Measurements from ENCODE around the gene ACTR8.
A peak's percentile ranks its signal among the peaks of the same experiment; 100 is the strongest.

ACTR8 gene

GRCh38 chr3:53849916-53850315 lies 32.0 kb downstream of the ACTR8 start:
- peaks cover 52% of the 10 kb centered on the region for H3K27me3 Mint-ChIP-seq
- peaks cover 5% of the 10 kb centered on the region for H3K4me1 Mint-ChIP-seq
- no peaks in the 10 kb centered on the region for H3K9me3 Mint-ChIP-seq
- H3K27ac Mint-ChIP-seq: no peak overlapping the region
- H3K36me3 Mint-ChIP-seq: no peaks in the 10 kb centered on the region
- no peak for DNase-seq
- no peak overlapping the region for H3K4me3 Mint-ChIP-seq
- CTCF ChIA-PET: no interaction called here

- H3K9me3 Mint-ChIP-seq: no peaks in the 10 kb centered on the region
- H3K4me3 Mint-ChIP-seq: peak overlapping the region; percentile 50
- DNase-seq: no peak
- CTCF ChIA-PET: no interaction called here
- peaks cover 81% of the 10 kb centered on the region for H3K27me3 Mint-ChIP-seq
- no peak overlapping the region for H3K27ac Mint-ChIP-seq
- peaks cover 5% of the 10 kb centered on the region for H3K4me1 Mint-ChIP-seq
- no peaks in the 10 kb centered on the region for H3K36me3 Mint-ChIP-seq
These were observed 35.1 kb downstream of the ACTR8 start for GRCh38 chr3:53846851-53847155.

GRCh38 chr3:53846134-53846850 lies 35.7 kb downstream of the ACTR8 start, which contains the start of the genes CHDH and IL17RB:
CHDH (minus strand) TSS chr3:53846419; CDS start chr3:53824008, 22,411 bp downstream.
IL17RB (plus strand) TSS chr3:53846568; CDS start chr3:53846589, 21 bp downstream.
- peak; percentile 36 for DNase-seq
- Mint-ChIP-seq H3K36me3 (no peaks in the 10 kb centered on the region), H3K9me3 (no peaks in the 10 kb centered on the region), H3K4me1 (peaks cover 5% of the 10 kb centered on the region), H3K27ac (no peak within 1 kb of the TSS), H3K4me3 (peak within 1 kb of the TSS; percentile 57), H3K27me3 (peaks cover 82% of the 10 kb centered on the region)
- CTCF ChIA-PET: no interaction called here

- Mint-ChIP-seq H3K4me3 (peak overlapping the region; percentile 57), H3K36me3 (no peaks in the 10 kb centered on the region), H3K4me1 (peaks cover 5% of the 10 kb centered on the region), H3K27ac (no peak overlapping the region), H3K27me3 (peaks cover 82% of the 10 kb centered on the region), H3K9me3 (no peaks in the 10 kb centered on the region)
- no peak for DNase-seq
- CTCF ChIA-PET: no interaction called here
These were observed 36.1 kb downstream of the ACTR8 start for GRCh38 chr3:53845881-53846133.

- Mint-ChIP-seq H3K27ac (no peak overlapping the region), H3K27me3 (peaks cover 85% of the 10 kb centered on the region), H3K9me3 (no peaks in the 10 kb centered on the region), H3K4me3 (peak overlapping the region; percentile 57), H3K36me3 (no peaks in the 10 kb centered on the region), H3K4me1 (peaks cover 5% of the 10 kb centered on the region)
- CTCF ChIA-PET: interaction anchor here (0.8 kb wide), 2 partner anchors 93 to 471 kb away, joined by 3 read pairs; no protein-coding TSS in a partner anchor
- no peak for DNase-seq
These were observed 36.7 kb downstream of the ACTR8 start for GRCh38 chr3:53845103-53845880.

GRCh38 chr3:53844262-53845102 lies 37.5 kb downstream of the ACTR8 start:
- Mint-ChIP-seq H3K27ac (no peak overlapping the region), H3K36me3 (no peaks in the 10 kb centered on the region), H3K4me3 (peak overlapping the region; percentile 57), H3K4me1 (peaks cover 5% of the 10 kb centered on the region), H3K27me3 (peaks cover 81% of the 10 kb centered on the region), H3K9me3 (no peaks in the 10 kb centered on the region)
- CTCF ChIA-PET: interaction anchor here (0.8 kb wide), 2 partner anchors 94 to 470 kb away, joined by 3 read pairs; no protein-coding TSS in a partner anchor
- DNase-seq: no peak

- Mint-ChIP-seq H3K4me1 (peaks cover 5% of the 10 kb centered on the region), H3K9me3 (no peaks in the 10 kb centered on the region), H3K27me3 (peaks cover 78% of the 10 kb centered on the region), H3K4me3 (no peak overlapping the region), H3K27ac (no peak overlapping the region), H3K36me3 (no peaks in the 10 kb centered on the region)
- CTCF ChIA-PET: no interaction called here
- DNase-seq: no peak
These were observed 38.5 kb downstream of the ACTR8 start for GRCh38 chr3:53843195-53844177.

GRCh38 chr3:53842436-53843194 lies 39.3 kb downstream of the ACTR8 start:
- Mint-ChIP-seq H3K27me3 (peaks cover 80% of the 10 kb centered on the region), H3K4me3 (no peak overlapping the region), H3K27ac (no peak overlapping the region), H3K36me3 (no peaks in the 10 kb centered on the region), H3K9me3 (no peaks in the 10 kb centered on the region), H3K4me1 (peaks cover 5% of the 10 kb centered on the region)
- DNase-seq: no peak
- CTCF ChIA-PET: no interaction called here

- no peaks in the 10 kb centered on the region for H3K4me1 Mint-ChIP-seq
- CTCF ChIA-PET: no interaction called here
- H3K9me3 Mint-ChIP-seq: no peaks in the 10 kb centered on the region
- no peak overlapping the region for H3K27ac Mint-ChIP-seq
- no peak for DNase-seq
- no peak overlapping the region for H3K4me3 Mint-ChIP-seq
- H3K27me3 Mint-ChIP-seq: peaks cover 67% of the 10 kb centered on the region
- H3K36me3 Mint-ChIP-seq: no peaks in the 10 kb centered on the region
These were observed 40.7 kb downstream of the ACTR8 start for GRCh38 chr3:53841296-53841695.

GRCh38 chr3:53837331-53837730 lies 44.6 kb downstream of the ACTR8 start:
- Mint-ChIP-seq H3K9me3 (no peaks in the 10 kb centered on the region), H3K27ac (no peak overlapping the region), H3K4me1 (no peaks in the 10 kb centered on the region), H3K36me3 (no peaks in the 10 kb centered on the region), H3K4me3 (no peak overlapping the region), H3K27me3 (peaks cover 30% of the 10 kb centered on the region)
- CTCF ChIA-PET: no interaction called here
- DNase-seq: no peak

- CTCF ChIA-PET: no interaction called here
- Mint-ChIP-seq H3K27me3 (peaks cover 22% of the 10 kb centered on the region), H3K9me3 (no peaks in the 10 kb centered on the region), H3K27ac (no peak overlapping the region), H3K4me3 (no peak overlapping the region), H3K36me3 (no peaks in the 10 kb centered on the region), H3K4me1 (no peaks in the 10 kb centered on the region)
- DNase-seq: no peak
These were observed 45.7 kb downstream of the ACTR8 start for GRCh38 chr3:53836084-53836872.

- Mint-ChIP-seq H3K27ac (no peak overlapping the region), H3K9me3 (no peaks in the 10 kb centered on the region), H3K4me3 (no peak overlapping the region), H3K4me1 (no peaks in the 10 kb centered on the region), H3K36me3 (no peaks in the 10 kb centered on the region), H3K27me3 (peaks cover 15% of the 10 kb centered on the region)
- CTCF ChIA-PET: no interaction called here
- no peak for DNase-seq
These were observed 46.7 kb downstream of the ACTR8 start for GRCh38 chr3:53835257-53835656.

Measured in activated naive CD4-positive, alpha-beta T cell treated with anti-CD3 and anti-CD28 coated beads, Interleukin-2, amount 10 ng/mL, durations not matched to agents 7 days and 5 days (primary cell).